GM12878 (cell line): ENCODE data around the gene PRG2. TPM values are rescaled to one million over a fixed set of nuclear protein-coding genes. Genes with fewer than 3 reads are reported as not detected.

Experiments used
- ATAC-seq: fragments of 200-7000 bp; cut with Tn5 transposase; 3 replicates; pipeline ENCODE4 v1.9.1; 2020; ENCODE audit warnings: mild to moderate bottlenecking, moderate library complexity
- BruUV-seq: library from RNA; stranded (reverse); fragments of 400-500 nt; replicated peaks from 2 replicates; lab custom pipeline; 2021; lab: Mats Ljungman, UMichigan
- CTCF ChIA-PET: fragments of 300-600 bp; sonication (Branson Sonifier 250); formaldehyde crosslinking; extraction: SDS; loops from one replicate; lab custom pipeline; 2021; ENCODE audit warnings: inconsistent platforms; lab: Yijun Ruan, JAX
- POLR2A ChIA-PET: fragments of 350-600 bp; formaldehyde crosslinking; extraction: SDS; loops from one replicate; lab custom pipeline; 2021; ENCODE audit warnings: inconsistent platforms; lab: Charles Lee
- RAD21 ChIA-PET: fragments of 300-600 bp; sonication (Branson Sonifier 250); formaldehyde crosslinking; loops from one replicate; lab custom pipeline; 2023; ENCODE audit warnings: antibody characterized with exemption; ENCODE audit not compliant: unreplicated experiment; lab: Charles Lee
- SMC1A ChIA-PET: fragments of 300-600 bp; sonication (Branson Sonifier 250); formaldehyde crosslinking; loops from one replicate; lab custom pipeline; 2023; ENCODE audit not compliant: unreplicated experiment, uncharacterized antibody; lab: Charles Lee
- DNase-seq: peaks from one replicate; pipeline ENCODE4 v3.0.0-alpha.2; 2011; ENCODE audit warnings: low read depth, low spot score
- FAIRE-seq: peaks from 3 replicates; lab custom pipeline; 2011; peaks lifted over from hg19 to GRCh38; lab: Jason Lieb, UNC
- H2AFZ ChIP-seq: 2 replicates; pipeline ENCODE4 v1.6.0; 2011; ENCODE audit warnings: low read depth, low read length, control low read depth; ENCODE audit not compliant: control insufficient read depth
- H3K27ac ChIP-seq: 2 replicates; pipeline ENCODE4 v1.5.1; 2011; ENCODE audit warnings: control low read depth; ENCODE audit not compliant: control insufficient read depth, insufficient read depth
- H3K27me3 ChIP-seq, 2 experiments: replicated peaks in 1 of 2; 2 replicates each; pipeline versions ENCODE4 v1.6.0 to v1.6.1; 2011; ENCODE audit warnings: low read length in 1 of 2; ENCODE audit not compliant: control insufficient read depth in 2 of 2, insufficient read depth in 2 of 2
- H3K36me3 ChIP-seq, 2 experiments: 2 replicates each; pipeline ENCODE4 v1.5.1; 2011; ENCODE audit warnings: low read length in 1 of 2; ENCODE audit not compliant: control insufficient read depth in 2 of 2, insufficient read depth in 2 of 2
- H3K4me1 ChIP-seq: 2 replicates; pipeline ENCODE4 v1.6.1; 2011; ENCODE audit warnings: mild to moderate bottlenecking, low read length, moderate library complexity, mixed read lengths; ENCODE audit not compliant: control insufficient read depth, insufficient read depth
- H3K4me2 ChIP-seq: 2 replicates; pipeline ENCODE4 v1.6.0; 2011; ENCODE audit warnings: control low read depth; ENCODE audit not compliant: control insufficient read depth, insufficient read depth
- H3K4me3 ChIP-seq: fragments of 200-600 bp; sonication (generic); 2 replicates; pipeline ENCODE4 v1.5.1; 2016
- H3K79me2 ChIP-seq: 2 replicates; pipeline ENCODE4 v1.6.0; 2011; ENCODE audit warnings: low read length; ENCODE audit not compliant: control insufficient read depth, insufficient read depth
- H3K9ac ChIP-seq: 2 replicates; pipeline ENCODE4 v1.8.0; 2011; ENCODE audit warnings: low read length, control low read depth, mixed read lengths; ENCODE audit not compliant: control insufficient read depth, insufficient read depth
- H3K9me3 ChIP-seq: replicated peaks from 3 replicates; pipeline ENCODE4 v1.5.1; 2011; ENCODE audit warnings: mild to moderate bottlenecking, low read length; ENCODE audit not compliant: control insufficient read depth, insufficient read depth
- H4K20me1 ChIP-seq: 2 replicates; pipeline ENCODE4 v1.6.0; 2011; ENCODE audit not compliant: control insufficient read depth, insufficient read depth
- DPF2 ChIP-seq: fragments of 450-650 bp; IDR thresholded peaks from 2 replicates; pipeline ENCODE4 v1.6.1; 2017; ENCODE audit warnings: mild to moderate bottlenecking
- E2F4 ChIP-seq: IDR thresholded peaks from 2 replicates; pipeline ENCODE4 v1.6.1; 2012; ENCODE audit warnings: low read depth, low read length, improper control_type of control experiment
- GABPA ChIP-seq: IDR thresholded peaks from 2 replicates; pipeline ENCODE4 v1.6.1; 2014; ENCODE audit warnings: antibody characterized with exemption, low read depth, mild to moderate bottlenecking, inconsistent platforms
- HDAC2 ChIP-seq: fragments of 200-600 bp; sonication (generic); IDR thresholded peaks from 2 replicates; pipeline ENCODE4 v1.6.1; 2017
- IRF4 ChIP-seq: IDR thresholded peaks from 2 replicates; pipeline ENCODE4 v1.6.1; 2011; ENCODE audit warnings: low read depth, low read length
- MYC ChIP-seq: IDR thresholded peaks from 2 replicates; pipeline ENCODE4 v1.6.1; 2011; ENCODE audit warnings: mild to moderate bottlenecking, low read length, moderate library complexity, inconsistent platforms; ENCODE audit not compliant: insufficient read depth, insufficient replicate concordance, insufficient read length, severe bottlenecking
- PRDM15 ChIP-seq: fragments of 450-650 bp; formaldehyde crosslinking; IDR thresholded peaks from 2 replicates; pipeline ENCODE4 v1.4.0; 2020; ENCODE audit warnings: mild to moderate bottlenecking, moderate library complexity
- RCOR1 ChIP-seq: conservative IDR thresholded peaks from 2 replicates; pipeline ENCODE4 v1.6.1; 2012; ENCODE audit warnings: low read depth, low read length, improper control_type of control experiment
- RFX5 ChIP-seq: IDR thresholded peaks from 2 replicates; pipeline ENCODE4 v1.6.1; 2011; ENCODE audit warnings: low read depth, low read length, improper control_type of control experiment
- SMAD5 ChIP-seq: IDR thresholded peaks from 2 replicates; pipeline ENCODE4 v1.6.1; 2016; ENCODE audit warnings: antibody characterized with exemption, low read depth
- TAF1 ChIP-seq: IDR thresholded peaks from 2 replicates; pipeline ENCODE4 v1.6.1; 2011; ENCODE audit warnings: mild to moderate bottlenecking, low read depth, low read length, borderline replicate concordance
- WRNIP1 ChIP-seq: IDR thresholded peaks from 2 replicates; pipeline ENCODE4 v1.6.1; 2011; ENCODE audit warnings: low read depth, low read length, improper control_type of control experiment, borderline replicate concordance
- ZSCAN29 ChIP-seq: fragments of 450-650 bp; IDR thresholded peaks from 2 replicates; pipeline ENCODE4 v1.6.1; 2017; ENCODE audit warnings: mild to moderate bottlenecking, moderate library complexity
- WGBS: methylation state at CpG from one replicate; pipeline ENCODE4 v1.1.6; 2016; ENCODE audit warnings: low lambda C conversion rate; ENCODE audit not compliant: insufficient replicate concordance, insufficient coverage; ENCODE audit errors: missing lambda C conversion rate; 5-methylcytosine and 5-hydroxymethylcytosine counted together
- in situ Hi-C: fragments of 300-500 bp; cut with MboI; formaldehyde crosslinking; loops from 9 replicates; pipeline ENCODE4 v1.14.3; 2018; ENCODE audit warnings: mixed read lengths
- intact Hi-C: fragments of 100-400 bp; cut with micrococcal nuclease; formaldehyde crosslinking; loops from one replicate; pipeline ENCODE4 v1.14.2; 2022; ENCODE audit not compliant: unreplicated experiment
- polyA plus RNA-seq, 11 experiments: library from polyadenylated mRNA; depleted of rRNA in 4 of 11; unstranded in 6 of 11; stranded (reverse) in 5 of 11; fragments of >200 nt; fragmentation: Nextera tagmentation in 4 of 11; fragmentation: Illumina TruSeq in 1 of 11; extraction: Ambion mirVana in 4 of 11; extraction: Trizol in 1 of 11; gene quantifications; 1 replicate in 1 of 11; 2 replicates in 10 of 11; pipeline versions ENCODE4 v1.2.1 to v1.2.3, GENCODE V29; 2011 to 2016; ENCODE audit warnings: inconsistent platforms in 2 of 11, missing spikeins in 2 of 11, low read depth in 1 of 11
- total RNA-seq, 4 experiments: library from RNA; depleted of rRNA in 3 of 4; stranded (reverse); fragments of >200 nt in 3 of 4; fragmentation: Illumina TruSeq in 1 of 4; extraction: Trizol in 1 of 4; gene quantifications; 2 replicates each; pipeline versions ENCODE4 v1.2.1 to v1.2.3, GENCODE V29; 2013 to 2021

The PRG2 gene
- total and polyA plus RNA-seq, 10 of the 15 experiments (the other 5 are each of a cell fraction or from before 2014, with no cell fraction given): 0.10 to 1.7 (median 0.56) TPM; not detected in 2

DNA sequence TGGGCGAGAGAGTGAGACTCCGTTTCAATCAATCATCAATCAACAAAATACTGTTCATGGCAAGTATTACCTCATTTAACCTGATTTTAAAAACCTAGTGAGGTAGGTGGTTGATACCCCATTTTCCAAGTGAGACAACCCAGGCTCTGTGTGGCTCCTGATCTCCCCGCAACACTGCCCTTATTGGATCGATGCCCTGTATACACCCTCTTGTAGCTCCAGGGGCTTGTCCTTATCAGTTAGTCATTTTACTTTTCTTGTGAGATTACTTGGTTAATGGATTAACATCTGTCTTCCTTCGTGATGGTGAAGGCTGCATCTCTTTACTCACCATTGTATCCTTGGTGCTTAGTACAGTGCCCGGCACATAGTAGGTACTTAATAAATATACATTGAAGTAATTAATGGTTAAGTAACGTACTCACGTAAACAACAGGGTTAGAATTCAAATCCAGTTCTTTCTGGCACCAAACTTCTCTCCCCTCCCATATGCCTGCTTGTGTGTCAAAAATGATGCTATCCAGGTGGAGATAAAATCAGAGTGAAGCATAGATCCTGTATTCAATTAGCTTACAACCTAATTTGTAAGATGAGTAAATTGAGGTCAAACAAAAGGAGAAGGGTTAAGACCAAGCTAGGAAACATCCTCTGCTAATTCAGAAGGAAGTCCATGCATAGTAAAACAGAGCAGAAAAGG, 1.8 kb upstream of the PRG2 start:
- intact Hi-C loops (no loop called here), in situ Hi-C loops (no loop called here)
- no peak for DNase-seq
- 71% methylated on average over 8 of the region's 8 CpGs for WGBS
- Histone ChIP-seq H3K4me1 (no peaks in the 10 kb centered on the region), H3K27me3 (no peaks in the 10 kb centered on the region), H3K9ac (no peak overlapping the region), H3K4me3 (no peak overlapping the region), H3K4me2 (no peak overlapping the region), H3K27ac (no peak overlapping the region), H2AFZ (no peak overlapping the region), H3K36me3 (no peaks in the 10 kb centered on the region), H4K20me1 (no peaks in the 10 kb centered on the region), H3K9me3 (no peaks in the 10 kb centered on the region), H3K79me2 (no peaks in the 10 kb centered on the region)
- FAIRE-seq: no peak
- BruUV-seq: no TSS peak
- TF ChIP-seq SMAD5 (no peak), MYC (no peak), RCOR1 (no peak)
- no peak for ATAC-seq
- CTCF ChIA-PET: interaction anchor here (1.1 kb wide), 1 partner anchor 134 kb away, joined by 3 read pairs; no protein-coding TSS in a partner anchor
- RAD21 ChIA-PET: no interaction called here
- POLR2A ChIA-PET: no interaction called here
- SMC1A ChIA-PET: interaction anchor here (1.3 kb wide), 1 partner anchor 26 kb away, joined by 3 read pairs; no protein-coding TSS in a partner anchor

DNA sequence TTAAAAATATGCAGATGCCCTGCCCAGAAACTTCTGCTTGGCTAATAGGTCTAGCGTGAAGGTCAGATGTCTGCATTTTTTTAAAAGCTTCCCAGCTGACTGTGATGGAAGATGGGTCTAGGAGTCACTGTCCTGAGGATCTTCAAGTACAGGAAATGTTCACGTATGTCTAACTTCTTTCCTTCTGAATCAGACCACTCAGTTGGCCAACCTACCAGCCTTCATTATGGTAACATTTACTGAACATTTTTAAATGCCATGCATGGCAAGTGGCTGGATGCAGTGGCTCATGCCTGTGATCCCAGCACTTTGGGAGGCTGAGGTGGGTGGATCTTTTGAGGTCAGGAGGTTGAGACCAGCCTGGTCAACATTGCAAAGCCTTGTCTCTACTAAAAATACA, 1.1 kb upstream of the PRG2 start:
- Histone ChIP-seq H3K9ac (no peak overlapping the region), H2AFZ (no peak overlapping the region), H4K20me1 (no peaks in the 10 kb centered on the region), H3K4me2 (no peak overlapping the region), H3K27me3 (no peaks in the 10 kb centered on the region), H3K4me1 (no peaks in the 10 kb centered on the region), H3K27ac (no peak overlapping the region), H3K4me3 (no peak overlapping the region), H3K9me3 (no peaks in the 10 kb centered on the region), H3K36me3 (no peaks in the 10 kb centered on the region), H3K79me2 (no peaks in the 10 kb centered on the region)
- CTCF ChIA-PET: no interaction called here
- no peak for FAIRE-seq
- SMC1A ChIA-PET: no interaction called here
- no peak for ATAC-seq
- in situ Hi-C loops: no loop called here
- no peak for DNase-seq
- RAD21 ChIA-PET: interaction anchor here (0.6 kb wide), 1 partner anchor 21 kb away, joined by 5 read pairs; no protein-coding TSS in a partner anchor
- 53% methylated on average over 2 of the region's 2 CpGs for WGBS
- intact Hi-C loops: no loop called here
- no TSS peak for BruUV-seq
- POLR2A ChIA-PET: no interaction called here
- no peak for TF ChIP-seq HDAC2
- no peak for TF ChIP-seq ZSCAN29
- TF ChIP-seq IRF4: no peak
- TF ChIP-seq GABPA: no peak
- TF ChIP-seq DPF2: no peak
- no peak for TF ChIP-seq RFX5
- TF ChIP-seq WRNIP1: no peak
- no peak for TF ChIP-seq E2F4
- no peak for TF ChIP-seq PRDM15 (CRISPR knock-in tag)
- TF ChIP-seq TAF1: no peak
